GM21526 (cell line): ENCODE results near the gene LHX4.

ENCODE experiments used
- ATAC-seq: cut with Tn5 transposase; IDR thresholded peaks from one replicate; pipeline ENCODE4 v1.9.1; 2021; ENCODE audit warnings: moderate library complexity; ENCODE audit not compliant: unreplicated experiment, low FRiP score

Gene LHX4

DNA sequence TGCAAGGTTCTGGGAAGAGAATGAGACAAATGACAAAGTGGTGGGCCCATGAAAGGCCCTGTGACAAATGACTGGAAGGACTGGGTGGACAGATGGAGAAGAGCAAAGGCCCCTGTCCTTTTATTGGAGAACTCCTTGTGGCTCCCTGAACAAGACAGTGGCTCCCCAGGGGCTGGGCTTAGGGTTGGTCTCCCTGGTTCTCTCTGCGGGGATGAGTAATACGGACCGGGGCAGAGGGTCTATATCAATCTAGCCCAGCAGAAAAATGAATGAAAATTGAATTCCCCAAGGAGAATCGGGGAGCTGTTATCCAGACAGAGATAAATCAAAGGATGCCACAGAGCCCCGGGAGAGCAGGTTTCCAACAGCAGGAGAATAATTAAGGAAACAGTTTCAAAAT lies 5.2 kb upstream of the LHX4 start:
- no peak for ATAC-seq

DNA sequence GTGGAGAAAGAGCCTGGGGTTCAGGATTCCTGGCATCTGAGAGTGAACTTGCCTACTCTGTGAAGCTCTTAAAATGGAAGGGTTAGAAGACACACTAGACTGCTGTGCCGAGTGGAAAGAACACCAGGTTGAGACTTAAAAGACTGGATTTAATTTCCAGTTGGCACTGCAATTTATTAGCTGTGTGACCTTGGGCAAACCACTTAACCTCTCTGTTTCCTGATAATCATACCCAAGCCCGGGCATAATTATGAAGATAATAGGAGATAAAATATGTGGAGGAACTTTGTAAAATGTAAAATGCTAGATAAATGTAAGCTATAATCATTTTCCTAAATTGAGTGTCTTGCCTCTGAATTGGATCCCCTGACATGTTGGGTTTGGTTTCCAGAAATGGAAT lies 4.7 kb upstream of the LHX4 start:
- ATAC-seq = no peak

DNA sequence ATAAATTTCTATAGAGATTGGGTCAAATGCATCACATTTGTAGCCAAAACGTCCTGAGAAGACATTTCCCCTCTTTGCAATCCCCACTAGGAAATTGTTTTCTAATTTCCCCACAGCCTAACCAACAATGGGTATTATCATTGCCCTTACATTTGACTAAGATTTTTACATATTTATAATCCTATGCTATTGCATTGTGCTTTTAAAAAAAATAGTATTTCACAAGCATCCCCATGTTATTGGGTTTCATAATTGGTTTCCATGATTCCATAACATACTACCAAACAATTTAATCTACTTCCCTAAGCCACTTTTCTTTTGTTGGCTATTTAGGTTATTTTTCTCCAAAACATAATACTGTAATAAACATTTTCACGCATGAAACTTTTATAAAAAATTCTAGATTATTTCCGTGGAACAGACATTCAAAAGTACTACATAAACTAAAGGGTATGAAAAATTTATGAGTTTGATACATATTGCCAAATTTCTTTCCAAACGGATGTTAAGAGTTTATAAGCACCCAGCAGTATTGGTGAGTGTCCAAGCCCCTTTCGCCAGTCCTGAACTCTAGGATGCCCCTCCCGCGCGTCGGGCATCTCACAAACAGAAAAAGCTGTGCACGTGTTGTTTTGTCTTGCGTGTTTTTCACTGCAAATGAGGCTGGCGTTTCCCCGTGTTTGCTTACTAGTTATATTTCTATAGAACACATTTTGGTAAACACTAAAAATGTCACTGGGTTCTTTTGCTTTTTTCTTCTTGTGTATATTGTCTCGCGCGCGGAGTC lies 2.0 kb upstream of the LHX4 start:
- no peak for ATAC-seq

DNA sequence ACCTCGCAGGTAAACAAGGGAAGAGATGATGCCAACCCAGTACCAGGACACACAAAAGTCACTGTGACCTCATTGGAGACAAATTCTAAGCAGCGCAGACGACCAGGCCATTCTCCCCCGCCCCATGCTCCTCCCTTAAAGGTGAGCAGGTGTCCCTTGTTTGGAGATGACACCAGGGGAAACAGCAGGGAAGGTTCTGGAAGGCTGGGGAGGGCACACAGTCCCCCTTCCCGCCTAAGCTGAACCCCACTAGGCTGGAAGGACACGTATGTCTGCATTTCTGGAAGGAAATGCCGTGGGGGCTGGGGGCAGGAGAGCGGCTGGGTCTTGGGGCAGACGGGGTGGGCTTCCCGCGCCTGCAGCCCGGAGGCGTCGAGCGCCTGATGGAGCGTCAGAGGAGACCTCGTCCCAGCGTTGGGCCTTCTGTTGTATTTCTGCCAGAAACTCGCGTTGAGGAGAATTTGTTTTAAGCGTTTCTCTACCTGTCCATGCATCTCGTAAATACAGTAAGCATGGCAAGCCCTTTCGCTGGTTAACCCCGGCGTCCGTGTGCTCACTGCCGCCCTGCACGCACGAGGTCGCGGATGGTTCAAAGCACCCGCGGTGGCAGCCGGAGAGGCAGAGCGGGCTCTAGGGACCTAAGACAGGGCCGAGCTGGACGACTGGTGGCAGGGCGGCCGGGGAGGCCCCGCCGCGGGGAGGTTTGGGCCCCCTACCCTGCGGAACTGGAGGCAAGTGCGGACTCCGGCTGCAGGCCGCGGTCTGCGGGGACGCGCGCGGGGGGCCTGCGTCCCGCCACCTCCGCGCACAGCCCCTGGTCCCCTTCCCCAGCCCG lies 1.2 kb upstream of the LHX4 start:
- ATAC-seq = no peak

DNA sequence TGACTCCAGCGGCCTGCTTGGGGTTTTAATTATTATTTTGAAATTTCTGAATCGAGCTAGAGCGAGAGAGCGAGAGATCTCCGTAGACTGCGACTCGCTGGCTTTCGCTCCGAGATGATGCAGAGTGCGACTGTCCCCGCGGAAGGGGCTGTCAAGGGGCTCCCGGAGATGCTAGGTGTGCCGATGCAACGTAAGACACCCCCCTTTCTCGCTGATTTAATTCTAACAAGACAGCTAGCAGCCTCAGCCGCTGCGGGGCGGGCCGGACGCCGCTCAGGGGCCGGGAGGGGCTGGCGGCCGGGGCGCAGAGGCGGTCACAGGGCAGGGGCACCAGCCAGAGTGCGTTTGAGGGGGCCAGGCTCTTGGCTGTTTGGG lies 339 bp downstream of the LHX4 start:
- no peak for ATAC-seq

DNA sequence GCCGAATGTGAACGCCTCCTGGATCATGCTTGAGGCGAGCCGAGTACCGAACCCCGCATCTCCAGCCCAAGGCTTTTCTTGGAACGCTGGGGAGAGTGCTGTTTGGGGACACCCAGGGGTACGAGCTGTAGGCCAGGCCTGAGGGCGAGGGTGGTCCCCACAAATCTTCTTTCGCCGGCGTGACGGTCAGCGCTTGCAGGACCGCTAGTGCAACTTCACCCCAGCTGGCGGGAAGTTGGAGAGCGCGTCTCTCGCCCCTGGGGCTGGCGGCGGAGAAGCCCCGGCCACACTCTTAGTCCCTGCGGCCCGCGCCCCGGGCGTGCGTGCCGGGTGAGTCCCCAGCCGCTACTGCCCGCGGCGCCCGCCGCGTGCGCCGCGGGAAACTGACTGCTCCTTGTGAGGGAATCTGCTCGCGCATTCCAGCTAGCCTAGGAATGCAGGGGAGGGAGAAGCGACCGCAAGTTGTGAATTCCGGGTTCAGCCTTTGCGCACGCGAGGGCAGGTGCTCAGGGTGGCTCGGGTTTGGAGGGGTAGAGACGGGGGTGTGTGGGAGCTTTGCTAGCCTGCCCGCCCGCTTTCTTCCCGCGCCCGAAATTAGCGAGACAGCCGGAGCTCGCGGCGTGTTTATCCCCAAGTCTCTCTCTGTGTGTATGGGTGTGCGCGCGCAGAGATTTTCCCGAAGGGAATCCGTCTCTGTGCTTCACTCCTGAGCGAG lies 884 bp downstream of the LHX4 start:
- no peak for ATAC-seq

DNA sequence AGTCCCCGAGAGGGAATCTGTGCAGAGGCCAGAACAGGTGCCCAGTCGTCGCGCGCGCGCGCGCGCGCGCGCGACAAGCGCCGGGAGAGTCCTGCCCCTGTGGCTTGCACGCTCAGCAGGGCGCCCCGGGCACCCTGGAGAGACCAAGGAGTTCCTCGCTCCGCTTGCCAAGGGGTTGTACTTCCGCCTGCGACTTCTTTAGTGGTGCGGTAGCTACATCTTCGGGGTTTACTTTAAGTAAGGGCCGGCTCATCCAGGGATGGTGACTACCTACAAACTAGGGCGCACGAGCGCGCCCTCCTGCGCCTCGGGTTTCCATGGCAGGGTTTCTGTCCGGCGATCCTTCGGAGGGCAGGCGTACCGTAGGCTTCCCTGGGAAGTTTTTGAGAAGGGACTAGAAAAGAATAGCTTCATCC lies 1.4 kb downstream of the LHX4 start:
- ATAC-seq = no peak

DNA sequence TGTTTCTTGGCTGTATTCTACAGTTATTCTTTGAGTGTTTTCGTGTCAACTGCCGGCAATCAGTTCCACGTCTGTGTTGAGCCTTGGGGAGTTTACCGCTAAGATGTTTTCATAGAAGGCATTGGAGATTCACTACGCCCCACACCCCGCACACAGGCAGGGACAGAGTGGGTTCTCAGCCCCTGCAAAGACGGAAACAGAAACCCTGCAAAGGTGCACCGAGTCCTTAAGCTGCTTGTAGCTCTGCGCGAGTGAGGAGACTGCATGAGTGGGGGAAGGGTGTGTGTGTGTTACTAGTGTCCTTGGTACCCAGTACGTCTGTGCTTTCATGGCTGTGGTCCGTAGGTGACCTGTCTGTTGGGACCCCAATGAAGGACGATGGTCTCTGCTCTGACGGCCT lies 1.9 kb downstream of the LHX4 start:
- no peak for ATAC-seq

DNA sequence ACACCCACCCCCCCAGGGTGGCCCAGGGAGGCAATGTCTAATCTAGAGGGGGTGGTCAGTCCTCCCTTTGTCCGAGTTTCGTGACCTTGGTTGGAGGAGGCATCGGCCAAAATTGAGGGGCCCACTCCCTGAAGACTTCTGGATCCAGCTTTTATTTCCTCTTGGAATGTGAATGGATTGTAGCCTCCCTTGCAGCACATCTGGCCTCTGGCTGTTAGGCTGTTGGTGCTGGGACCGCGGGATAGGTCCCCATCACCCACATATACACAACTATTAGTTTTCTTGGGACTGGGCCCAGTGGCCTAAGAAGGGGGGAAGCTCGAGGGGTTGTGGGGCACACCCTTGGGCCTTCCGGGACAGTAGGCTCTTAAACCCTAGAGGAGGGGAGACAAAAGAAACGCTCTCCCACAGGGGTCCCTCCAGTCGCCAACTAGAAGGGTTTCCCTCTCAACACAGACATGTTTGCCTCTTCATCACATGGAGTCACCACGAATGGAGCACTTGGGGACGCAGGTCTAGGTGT lies 2.5 kb downstream of the LHX4 start:
- ATAC-seq = no peak

DNA sequence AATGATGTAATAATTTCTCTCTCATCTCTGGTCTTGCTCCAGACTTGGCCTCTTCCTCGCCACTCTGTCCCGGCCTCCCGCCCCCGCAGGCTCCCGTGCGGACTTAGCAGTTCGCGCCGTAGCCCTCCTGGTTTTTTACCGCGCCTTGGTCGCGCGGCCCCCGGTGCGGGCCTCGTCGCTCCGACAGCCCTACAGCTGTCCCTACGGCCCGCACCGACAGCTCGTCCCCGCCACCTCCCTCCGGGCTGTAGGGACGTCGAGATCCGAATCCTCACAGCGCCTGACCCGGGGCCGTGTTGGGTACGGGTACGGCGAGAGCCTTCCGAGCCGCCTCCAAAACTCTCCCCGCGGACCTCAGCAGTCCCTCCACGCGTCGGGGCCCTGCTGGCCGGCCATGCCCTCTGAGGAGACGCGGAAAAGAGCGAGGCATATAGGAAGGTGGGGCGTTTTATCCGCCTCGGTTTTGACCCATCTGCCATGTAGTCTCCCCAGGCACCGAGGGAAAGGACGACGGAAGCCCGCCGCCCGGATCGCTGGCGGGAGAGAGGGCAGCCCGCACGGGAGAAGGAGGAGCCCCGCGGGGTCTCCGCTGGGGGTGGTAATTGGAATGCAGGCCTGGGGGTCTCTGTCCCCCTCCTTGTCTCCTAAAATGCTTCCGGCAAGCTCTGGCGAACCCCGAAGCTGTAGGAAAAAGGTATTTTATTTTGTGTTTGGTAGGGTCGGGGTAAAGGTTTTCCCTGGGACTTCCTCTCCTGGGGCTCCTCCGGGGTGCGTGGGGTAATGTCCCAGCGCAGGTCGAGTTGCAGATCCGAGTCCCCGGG lies 3.3 kb downstream of the LHX4 start:
- ATAC-seq = no peak

DNA sequence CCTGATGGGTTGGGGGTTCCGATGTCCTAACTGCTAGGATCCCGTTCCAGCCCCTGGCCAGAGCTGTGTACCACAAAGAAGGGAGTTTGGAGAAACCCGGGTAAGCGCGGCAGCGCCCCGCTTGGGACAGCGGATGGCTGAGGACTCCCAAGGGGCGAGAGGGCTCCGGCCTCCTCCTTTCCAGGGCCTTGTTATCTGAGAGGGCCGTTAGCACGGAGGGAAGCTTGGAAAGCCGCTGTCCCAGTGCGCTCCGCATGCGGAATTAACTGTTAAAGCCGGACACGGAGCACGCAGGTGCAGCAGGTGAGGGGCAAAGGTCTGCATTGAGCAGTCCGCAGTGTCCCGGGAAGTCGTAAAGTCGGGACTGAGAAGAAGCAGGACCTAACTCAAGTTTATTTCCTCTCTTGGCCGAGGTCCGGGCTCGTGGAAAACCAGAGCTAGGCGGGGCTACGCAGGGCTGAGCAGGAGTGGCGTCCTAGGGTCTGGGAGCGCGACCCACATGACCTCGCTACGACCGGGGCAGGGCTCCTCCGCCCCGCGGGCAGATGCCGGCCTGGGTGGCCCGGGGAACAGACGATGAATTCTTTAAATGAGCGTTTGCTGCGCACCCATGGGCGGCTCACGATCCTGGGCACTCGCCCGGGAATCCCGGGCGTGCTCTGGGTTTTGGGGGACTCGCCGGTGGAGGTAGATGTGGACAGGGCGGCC lies 4.5 kb downstream of the LHX4 start:
- no peak for ATAC-seq

DNA sequence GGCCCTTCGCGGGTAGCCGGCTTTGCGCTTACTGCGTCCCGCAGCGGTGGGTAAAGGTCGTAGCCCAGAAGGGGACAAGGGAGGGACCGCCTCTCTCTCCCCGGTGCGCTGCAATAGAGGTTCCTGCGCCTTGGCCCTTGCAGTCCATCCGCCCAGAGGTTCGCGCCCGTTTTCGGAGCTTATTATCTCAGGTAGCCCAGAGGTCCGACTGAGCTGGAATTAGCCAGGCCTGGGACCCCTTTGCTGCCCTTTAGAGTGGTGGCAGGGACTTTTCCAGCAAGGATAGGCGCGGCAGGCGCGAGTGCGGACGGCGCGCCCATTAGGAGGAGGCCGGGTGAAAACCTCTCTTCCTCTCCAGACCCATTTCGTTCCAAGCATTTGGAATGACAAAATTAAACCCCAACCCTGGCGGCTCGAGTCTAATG lies 5.0 kb downstream of the LHX4 start:
- ATAC-seq = no peak

DNA sequence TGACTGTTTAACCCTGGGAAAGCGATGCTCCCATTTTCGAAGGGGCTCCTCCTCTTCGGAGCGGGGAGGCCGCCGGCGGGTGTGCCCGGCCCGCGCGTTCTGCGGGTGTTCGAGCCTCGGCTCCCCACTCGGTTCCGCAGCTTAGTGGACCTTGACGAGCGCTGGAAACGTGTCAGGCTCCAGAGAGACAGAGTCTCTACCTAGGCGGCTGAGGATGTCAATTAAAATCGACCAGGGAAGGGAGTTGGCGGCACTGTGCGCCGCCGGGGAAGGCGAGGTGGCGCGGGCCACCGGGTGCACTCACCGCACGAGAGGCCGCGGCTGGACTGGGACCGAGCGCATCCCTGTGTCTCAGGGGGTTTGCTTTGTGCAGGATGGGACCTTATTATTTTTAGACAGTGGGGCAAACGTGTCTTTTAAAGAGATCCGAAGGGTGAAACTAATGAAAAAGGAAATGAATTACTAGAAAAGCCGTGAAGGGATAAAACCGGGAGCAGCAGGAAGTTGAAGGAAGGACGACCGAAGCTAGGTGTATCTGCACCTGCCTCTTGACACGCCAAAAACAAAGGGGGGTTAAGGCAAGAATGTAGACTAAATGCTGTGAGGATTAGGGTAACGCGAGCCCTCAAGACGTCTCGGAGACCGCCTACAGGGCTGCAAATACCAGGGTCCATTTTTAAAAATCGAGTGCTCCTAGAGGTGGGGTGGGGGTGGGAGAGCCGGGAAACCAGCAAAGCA lies 5.6 kb downstream of the LHX4 start:
- no peak for ATAC-seq

DNA sequence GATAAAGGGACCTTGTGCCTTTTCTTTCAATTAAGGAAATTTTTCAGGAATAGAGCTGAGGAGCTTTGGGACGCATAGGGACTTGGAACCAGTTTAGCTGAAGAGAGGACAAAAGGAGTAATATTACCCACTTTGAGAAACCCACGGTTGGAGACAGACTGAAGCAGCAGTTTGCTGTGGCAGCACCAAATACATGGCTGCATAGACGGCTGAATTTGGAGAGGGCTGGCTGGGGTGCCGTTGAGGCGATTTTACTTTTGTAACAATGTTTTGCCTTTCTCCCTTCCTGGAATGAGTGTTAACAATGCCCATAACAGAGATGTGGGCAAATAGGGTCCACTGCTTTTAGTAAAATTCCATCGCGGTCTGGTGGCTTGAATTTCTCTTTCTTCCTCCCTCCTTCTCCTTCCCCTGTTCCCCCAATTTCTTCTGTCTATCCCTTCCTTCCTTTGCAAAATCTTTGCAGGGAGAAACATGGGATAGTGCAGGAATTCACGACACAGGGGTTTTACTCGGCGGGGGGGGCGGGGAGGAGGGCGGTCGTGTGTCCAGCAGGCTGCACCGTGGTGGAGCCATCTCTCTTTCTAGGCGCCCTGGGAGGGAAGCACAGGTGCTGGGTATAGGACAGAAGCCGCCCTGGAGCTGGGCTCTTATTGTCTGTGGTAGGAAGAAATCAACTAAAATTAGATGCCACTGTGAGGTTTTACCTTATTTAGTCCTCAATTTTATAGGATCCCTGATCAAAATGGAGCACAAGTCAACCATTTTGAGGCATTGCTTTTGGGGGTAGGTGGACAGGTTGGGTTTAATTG lies 6.8 kb downstream of the LHX4 start:
- ATAC-seq = no peak

DNA sequence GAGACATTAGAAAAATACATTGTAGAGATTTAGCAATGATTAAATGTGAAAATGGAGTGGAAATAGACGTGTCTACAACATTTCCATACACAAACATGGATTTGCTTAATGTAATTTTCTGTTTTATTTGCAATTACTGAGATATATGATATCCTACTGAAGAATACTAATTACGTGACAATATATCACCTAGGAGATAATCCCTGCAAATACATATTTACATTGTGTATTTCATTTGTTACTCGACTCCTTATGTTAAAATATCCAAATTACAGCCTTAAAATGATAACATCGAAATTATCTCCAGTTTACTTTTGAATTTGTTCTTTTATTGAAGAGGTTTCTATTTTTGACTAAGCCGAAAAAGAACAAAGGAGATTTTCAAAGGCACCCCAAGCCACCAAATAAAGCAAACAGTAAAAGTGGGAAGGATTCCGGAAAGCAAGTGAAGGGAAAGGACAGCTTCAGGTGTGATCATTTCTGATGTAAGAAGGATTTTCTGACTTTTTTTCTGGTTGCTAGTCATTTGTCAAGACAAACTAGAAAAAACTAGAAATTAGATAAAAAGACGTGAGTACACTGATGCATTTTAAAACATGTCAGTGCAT lies 7.9 kb downstream of the LHX4 start:
- no peak for ATAC-seq

DNA sequence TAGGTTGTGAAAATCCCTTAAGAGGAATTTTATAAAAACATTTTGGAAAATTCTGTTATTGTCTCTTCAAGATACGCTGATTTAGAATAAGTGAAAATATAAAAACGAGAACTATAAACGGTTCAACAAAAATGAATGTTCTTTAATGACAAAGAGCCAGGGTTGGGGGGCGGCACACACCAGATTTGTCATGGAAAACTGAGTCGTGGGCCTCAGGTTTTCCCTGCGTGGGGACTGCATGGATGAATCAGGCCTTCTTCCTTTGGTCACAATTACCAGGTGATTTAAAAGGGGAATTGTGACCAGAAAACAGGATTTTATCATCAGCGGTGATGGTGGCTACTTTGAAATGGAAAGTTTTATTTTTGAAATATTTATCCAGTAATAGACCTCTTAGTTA lies 8.6 kb downstream of the LHX4 start:
- ATAC-seq = no peak

DNA sequence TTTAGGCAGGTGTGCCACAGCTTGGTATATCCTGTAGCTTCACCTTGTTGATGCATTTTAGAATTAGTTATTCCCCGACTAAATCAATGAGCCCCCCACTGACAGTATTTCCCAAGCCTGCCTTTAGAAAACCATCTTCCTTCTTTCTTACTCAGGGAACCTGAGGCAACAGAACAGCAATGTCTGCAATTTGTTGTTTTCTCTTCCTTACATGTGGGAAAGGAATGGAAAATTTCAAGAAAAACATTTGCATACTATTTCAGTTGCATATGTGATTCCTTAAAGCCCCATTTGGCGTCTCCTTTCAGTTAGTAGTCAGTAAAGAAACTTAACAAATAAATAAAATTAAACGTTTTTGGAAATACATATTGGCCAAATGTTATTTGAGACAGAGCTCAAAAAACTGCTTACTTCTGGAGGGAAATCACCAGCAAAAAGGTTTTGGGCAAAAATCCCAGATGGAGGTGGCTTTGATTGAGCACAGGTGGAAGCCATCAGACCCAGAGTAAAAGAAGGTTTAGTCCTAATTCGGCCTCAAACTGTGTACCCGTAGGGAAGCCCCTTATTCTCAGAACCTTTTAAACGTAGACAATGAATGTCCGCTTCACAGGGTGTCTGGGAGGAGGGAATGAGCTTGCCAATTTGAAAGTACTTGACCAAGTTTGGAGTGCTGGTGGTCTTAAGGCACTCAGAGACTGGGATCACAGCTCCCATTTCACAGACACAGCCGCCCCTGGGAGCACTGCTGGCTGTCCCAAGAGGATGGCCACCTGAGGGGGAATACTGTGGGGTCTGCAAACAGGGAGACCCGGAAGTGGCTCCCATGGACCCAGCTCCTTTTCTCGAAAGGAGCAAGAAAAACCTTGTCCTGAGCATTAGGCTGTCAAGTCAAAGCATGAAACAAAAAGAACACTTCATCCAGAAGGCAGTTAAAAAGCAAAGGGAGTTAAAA lies 9.4 kb downstream of the LHX4 start:
- no peak for ATAC-seq
